Head of caudate nucleus (tissue), 42 donors: ENCODE measurements around the gene MELTF.

Experiments
- DNase-seq, 42 donors: peaks; one replicate each; pipeline versions ENCODE4 v3.0.0 to v3.0.0-alpha.2; 2020 to 2021; ENCODE audit warnings: mixed read lengths in 7 of 42
- intact Hi-C: fragments of 100-400 bp; cut with DNase I; formaldehyde crosslinking; loops from one replicate; pipeline ENCODE4 v1.15.0; 2022

Gene MELTF

DNA sequence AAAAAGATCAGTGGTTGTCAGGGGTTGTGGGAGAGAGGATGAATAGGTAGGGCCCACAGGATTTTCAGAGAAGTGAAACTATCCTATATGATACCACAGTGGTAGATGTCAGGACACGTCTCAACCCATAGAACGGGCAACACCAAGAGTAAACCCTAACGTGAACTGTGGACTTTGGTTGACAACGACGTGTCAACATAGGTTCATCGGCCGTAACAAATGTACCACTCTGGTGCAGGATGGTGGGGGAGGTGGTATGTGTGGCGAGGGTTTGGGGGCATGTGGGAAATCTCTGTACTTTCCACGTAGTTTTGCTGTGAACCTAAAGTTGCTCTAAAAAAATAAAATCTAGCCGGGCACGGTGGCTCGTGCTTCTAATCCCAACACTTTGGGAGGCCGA lies 48.0 kb downstream of the MELTF start:
- intact Hi-C loops, result no loop called here
- peak in 1 of 42 donors; percentile 13 for DNase-seq

- DNase-seq, result no peak
- intact Hi-C loops, result no loop called here
Measured at GRCh38 chr3:196979545-196979944, 50.1 kb downstream of the MELTF start.

DNA sequence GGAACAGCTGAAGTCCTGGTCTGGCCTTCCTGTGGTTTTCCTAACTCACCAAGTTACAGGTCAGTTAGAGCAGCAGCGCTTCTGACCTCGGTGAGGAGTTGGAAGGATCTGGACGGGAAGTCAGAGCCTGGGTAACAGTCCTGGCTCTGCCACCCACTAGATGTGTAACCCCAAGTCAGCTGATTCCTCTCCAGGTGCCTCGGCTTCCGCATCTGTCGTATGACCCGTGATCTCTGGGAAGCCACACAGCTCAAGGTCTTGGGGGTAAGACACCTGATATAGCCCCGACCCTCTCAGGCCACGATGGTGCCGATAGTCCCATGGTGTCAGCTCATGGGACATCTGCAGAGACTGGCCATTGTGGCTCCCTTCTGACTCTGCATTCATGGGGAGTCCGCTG lies 52.7 kb downstream of the MELTF start:
- no peak for DNase-seq
- intact Hi-C loops, result no loop called here

- DNase-seq, result no peak
- intact Hi-C loops, result no loop called here
Measured at GRCh38 chr3:196975349-196975748, 54.3 kb downstream of the MELTF start.

DNA sequence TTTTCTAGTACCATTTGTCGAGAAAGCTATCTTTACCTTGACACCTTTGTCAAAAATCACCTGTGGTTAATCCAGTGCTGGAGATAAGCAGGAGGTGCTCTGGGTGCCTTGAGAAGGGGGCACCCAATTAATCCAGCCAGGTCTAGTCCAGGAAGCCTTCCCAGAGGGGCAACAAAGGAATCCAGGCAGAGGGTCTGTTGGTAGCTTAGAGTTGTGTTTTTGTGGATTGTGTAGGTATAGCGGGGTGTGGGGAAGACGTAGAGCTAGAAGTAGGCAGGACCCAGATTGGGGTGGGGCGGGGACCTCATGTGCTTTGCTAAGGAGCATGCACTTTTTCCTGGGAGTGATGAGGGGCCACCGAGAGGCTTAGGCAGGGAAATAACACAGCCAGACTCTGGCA lies 55.0 kb downstream of the MELTF start:
- intact Hi-C loops, result no loop called here
- no peak for DNase-seq

DNA sequence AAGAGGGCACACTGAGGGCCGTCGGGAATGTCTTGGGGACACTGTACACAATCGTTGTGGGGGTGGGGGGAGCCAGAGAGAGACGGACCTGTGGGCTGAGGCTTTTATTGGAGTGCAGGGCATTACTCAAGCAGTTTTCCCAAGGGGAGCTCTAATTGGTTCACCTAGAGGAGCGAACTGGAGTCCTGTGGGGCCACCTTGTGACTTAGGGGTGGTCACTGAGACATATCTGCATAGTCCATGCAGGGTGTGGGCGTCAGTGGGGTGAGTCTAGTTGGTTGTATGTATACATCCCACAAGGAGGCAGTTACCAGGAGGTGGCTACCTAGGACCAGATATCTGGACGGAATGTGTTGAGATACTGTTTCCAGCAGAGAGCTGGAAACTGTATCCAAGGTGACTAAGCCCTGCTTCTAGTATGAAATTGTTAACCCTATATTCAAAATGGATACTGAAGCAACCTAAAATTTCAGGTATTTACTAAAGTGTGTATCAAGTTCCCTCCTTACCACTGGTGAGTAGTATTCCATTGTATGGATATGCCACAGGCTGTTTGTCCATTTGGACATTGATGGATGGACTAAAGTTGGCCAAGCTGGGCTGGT lies 58.4 kb downstream of the MELTF start:
- intact Hi-C loops, result no loop called here
- no peak for DNase-seq

- intact Hi-C loops, result no loop called here
- DNase-seq, result peak in 1 of 42 donors; percentile 42
Measured at GRCh38 chr3:196970547-196971093, 59.0 kb downstream of the MELTF start.

- DNase-seq, result peak in 37 of 42 donors; percentile 31 to 84 (median 61)
- intact Hi-C loops, result no loop called here
Measured at GRCh38 chr3:196969660-196970546, 59.7 kb downstream of the MELTF start.

DNA sequence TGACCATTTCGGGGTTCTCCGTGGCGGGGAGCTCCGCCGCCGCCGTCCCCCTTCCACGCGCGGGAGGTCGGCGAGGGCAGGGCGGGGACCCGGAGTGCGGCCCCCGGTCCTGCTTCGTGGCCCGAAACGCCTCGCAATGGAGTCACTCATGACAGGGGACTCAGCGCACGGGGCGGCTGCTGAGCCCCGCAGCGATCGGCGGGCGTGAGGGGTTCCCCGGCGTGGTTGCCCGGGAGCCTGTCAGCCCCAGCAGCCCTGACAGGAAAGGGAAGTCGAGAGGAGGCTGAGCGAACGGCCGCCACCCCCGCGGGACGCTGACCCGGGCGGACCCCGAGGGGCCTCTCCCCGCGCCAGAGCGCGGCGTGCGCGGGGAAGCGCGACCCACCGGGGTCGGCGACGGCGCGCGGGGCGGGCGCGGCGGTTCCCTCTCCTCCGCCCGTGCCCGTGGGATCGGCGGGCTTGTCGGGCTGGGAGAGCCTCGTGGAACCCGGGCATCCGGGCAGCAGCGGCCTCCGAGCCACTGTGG lies 60.4 kb downstream of the MELTF start:
- DNase-seq, result peak in 23 of 42 donors; percentile 11 to 54 (median 25)
- intact Hi-C loops, result no loop called here

- peak in 35 of 42 donors; percentile 15 to 73 (median 57) for DNase-seq
- intact Hi-C loops, result no loop called here
Measured at GRCh38 chr3:196968233-196969133, 61.1 kb downstream of the MELTF start, which contains the start of gene PIGZ. PIGZ (minus strand) TSS chr3:196968833; CDS start chr3:196952031, 16,802 bp downstream.

GRCh38 chr3:196967412-196968232 lies 62.0 kb downstream of the MELTF start:
- intact Hi-C loops, result no loop called here
- DNase-seq, result no peak

- intact Hi-C loops, result no loop called here
- peak in 16 of 42 donors; percentile 8 to 60 (median 38) for DNase-seq
Measured at GRCh38 chr3:196966526-196967401, 62.9 kb downstream of the MELTF start.

DNA sequence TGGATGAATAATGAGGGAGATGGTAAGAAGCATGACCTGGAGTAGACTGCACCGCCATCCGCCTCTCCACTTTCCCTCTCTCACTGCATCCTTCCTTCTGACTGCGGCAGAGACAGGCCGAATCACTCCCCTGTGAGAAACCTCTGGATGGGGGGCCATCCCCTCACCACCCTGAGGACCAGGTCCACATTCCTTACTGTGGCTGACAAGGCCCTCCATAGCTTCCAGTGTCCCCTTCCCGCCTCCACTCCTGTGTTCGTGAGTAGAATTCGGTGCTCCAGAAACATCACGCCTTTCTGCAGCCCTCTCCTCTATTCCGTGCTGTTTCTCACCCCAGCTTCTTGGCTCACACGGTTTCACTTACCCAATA lies 63.8 kb downstream of the MELTF start:
- intact Hi-C loops, result no loop called here
- no peak for DNase-seq

GRCh38 chr3:196965112-196965803 lies 64.4 kb downstream of the MELTF start:
- no peak for DNase-seq
- intact Hi-C loops, result no loop called here

DNA sequence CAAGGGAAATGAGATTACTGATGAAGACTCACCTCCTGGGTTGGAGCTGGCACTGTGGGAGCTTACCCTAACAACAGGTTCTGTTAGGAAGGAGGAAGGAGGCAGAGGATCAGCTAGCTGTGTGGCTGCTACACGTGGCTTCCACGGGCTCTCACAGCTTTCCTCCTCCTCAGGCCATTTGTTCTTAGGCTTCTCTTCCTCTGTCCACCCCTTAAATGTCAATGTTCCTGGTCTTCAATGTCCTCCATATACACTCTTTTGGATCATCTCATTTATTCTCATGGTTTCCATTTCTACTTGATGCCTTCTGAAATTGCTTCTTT lies 66.0 kb downstream of the MELTF start:
- intact Hi-C loops, result no loop called here

DNA sequence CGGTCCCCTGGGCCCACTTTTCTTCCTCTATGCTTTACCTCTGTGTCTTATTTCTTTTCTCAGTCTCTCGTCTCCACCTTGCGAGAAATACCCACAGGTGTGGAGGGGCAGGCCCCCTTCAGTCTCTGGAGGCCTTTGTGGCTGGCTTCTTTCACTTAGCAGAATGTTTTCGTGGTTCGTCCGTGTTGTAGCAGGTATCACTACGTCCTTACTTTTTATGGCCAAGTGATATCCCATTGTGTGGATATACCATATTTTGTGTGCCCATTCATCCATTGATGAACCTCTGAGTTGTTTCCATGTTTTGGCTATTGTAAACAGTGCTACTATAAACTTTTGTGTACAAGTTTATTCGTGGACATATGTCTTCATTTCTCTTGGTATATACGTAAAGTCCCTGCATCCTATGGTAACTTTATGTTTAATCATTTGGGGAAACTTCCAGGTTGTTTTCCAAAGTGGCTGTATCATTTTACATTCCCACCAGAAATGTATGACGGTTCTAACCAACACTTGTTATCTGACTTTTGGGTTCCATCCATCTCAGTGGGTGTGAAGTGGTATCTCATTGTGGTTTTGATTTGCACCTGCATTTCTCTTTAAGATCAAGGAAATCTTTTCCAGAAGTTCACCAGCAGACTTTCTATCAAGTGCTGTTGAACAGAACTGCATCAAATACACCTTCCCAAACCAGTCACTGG lies 66.5 kb downstream of the MELTF start:
- peak in 1 of 42 donors; percentile 4 for DNase-seq
- intact Hi-C loops, result no loop called here

More for the DNA sequence above, 66.0 kb downstream of the MELTF start:
- peak in 1 of 42 donors; percentile 19 for DNase-seq
